Fibroblast of skin of left quadriceps (primary cell): ENCODE data around the gene ABHD17B.
A peak's percentile ranks its signal among the peaks of the same experiment; 100 is the strongest.
"Not testable (repeated sequence)": the region's sequence is repeated elsewhere in the genome, so short reads cannot be mapped to it uniquely, and the experiment has no call there.

Experiments used
- DNase-seq, 2 experiments: peaks; one replicate each; pipeline ENCODE4 v3.0.0-alpha.2; 2013; ENCODE audit warnings: low read depth in 2 of 2

ABHD17B gene

GRCh38 chr9:71916834-71917534 is 6.0 kb upstream of the ABHD17B start:
- DNase-seq: no peak

GRCh38 chr9:71915495-71915894 is 4.5 kb upstream of the ABHD17B start:
- DNase-seq: no peak

GRCh38 chr9:71911908-71912335 is 929 bp upstream of the ABHD17B start:
- peak; percentile 34 to 35 for DNase-seq

GRCh38 chr9:71910650-71911060 is 338 bp downstream of the ABHD17B start:
- DNase-seq: no peak

DNA sequence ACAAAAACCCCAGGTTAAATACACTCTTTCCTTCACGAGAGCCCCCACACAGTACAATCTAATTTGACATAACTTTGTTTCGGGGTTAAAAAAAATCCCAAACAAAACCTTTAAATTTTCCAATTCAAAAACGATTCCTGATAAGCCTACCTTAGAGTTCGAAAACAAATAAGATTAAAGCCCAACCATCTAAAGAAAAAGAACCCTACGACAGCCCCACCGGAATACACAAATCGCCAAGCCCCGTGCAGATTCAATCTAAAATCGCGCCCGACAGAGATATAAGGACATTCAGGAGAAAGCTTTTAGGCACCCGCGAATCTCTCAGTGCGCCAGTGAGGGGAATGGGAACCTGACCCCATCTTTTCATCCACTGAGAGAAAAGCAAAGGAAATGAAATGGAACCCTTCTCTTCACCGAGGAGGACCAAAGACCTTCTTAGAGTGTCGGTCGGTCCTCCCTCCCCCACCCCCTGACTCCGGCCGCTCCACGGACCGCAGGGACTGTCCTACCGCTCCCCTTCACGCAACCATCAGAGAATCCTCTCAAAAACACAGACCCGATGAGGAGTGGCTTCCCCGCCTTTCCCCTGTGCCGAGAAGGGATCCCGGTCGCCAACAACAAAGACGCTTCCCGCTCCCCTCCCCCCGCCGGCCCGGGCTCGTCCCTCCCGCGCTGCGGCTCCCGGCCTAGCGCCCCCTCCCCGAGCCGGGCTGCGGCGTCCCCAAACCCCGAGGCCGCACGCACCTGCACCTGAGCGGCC is 925 bp downstream of the ABHD17B start:
- DNase-seq: no peak

DNA sequence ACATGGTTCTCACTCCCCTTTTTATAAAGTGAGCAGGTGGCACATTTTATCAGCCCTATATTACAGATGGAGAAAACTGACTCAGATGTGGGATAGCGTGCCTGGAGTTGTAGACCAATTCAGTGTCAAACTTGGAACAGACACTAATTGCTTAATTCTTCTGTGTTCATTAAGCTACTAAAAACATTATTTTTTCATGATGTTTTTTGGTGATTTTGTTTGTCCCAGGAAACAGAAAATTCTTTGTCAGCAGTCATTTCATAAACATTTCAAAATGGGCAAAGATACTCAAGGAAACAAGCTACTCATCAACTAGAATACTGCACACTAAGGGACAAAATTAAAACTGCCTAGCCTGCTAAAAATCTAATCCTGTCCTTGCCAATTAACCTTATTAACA is 2.2 kb downstream of the ABHD17B start:
- DNase-seq: no peak

- DNase-seq: no peak
Observed at GRCh38 chr9:71904076-71904475, 6.9 kb downstream of the ABHD17B start.

- DNase-seq: no peak
Observed at GRCh38 chr9:71901695-71902597, 9.0 kb downstream of the ABHD17B start.

GRCh38 chr9:71898756-71899155 is 12.2 kb downstream of the ABHD17B start:
- DNase-seq: not testable (repeated sequence)

DNA sequence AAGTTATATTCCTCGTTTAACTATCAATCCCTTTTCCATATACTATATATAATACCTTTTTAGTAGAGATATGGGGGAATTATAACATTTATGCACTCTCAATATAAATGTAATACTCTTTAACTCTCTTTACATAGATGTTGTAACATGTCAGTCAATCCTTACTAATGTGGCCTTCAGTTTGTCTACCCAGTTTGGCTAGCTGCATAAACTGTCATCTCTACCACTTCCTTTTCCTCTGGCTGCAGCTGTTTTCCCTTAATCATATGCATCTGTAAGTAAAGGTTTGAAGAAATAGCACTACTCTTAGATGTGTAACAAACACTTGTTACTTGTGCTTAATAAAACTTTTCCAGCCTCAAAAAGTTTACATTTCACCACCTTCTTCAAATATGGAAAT is 13.4 kb downstream of the ABHD17B start:
- DNase-seq: no peak

DNA sequence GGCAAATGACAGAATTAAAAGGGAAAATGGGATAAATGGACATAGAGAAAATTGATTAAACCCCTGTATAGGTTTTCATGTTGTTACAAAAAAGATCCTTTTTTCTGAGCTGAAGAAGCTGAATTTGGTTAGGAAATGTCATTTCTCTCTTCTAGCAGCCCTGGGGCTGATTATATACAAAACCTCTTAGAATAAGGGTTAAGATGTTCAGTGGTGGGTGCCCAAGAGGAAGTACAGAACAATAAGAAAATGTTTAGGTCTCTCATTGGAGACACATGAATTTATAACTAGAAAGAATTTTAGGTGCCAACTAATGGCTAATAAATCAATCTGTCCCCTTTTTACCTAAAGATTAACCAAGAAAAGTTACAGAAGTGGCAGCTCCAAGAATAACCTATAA is 14.2 kb downstream of the ABHD17B start:
- no peak for DNase-seq

DNA sequence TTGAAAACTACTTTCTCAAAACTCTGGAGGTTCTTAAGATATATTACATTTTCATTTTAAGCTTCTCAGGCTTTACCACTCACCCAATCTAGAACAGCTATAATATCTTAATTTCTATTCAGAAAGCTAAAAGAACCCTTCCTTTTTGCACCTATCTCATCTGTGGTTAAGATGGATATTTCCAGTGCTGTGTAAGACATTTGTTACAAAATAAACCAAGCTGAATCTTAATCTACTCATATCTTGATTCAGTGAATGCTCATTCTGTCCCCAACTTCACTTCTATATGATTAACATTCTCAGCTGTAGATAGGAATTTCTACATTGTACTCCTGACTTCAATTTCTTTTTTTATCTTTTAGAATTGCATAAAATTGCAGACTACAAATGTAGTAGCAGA is 15.0 kb downstream of the ABHD17B start:
- DNase-seq: no peak

GRCh38 chr9:71895117-71895516 is 15.9 kb downstream of the ABHD17B start:
- no peak for DNase-seq

DNA sequence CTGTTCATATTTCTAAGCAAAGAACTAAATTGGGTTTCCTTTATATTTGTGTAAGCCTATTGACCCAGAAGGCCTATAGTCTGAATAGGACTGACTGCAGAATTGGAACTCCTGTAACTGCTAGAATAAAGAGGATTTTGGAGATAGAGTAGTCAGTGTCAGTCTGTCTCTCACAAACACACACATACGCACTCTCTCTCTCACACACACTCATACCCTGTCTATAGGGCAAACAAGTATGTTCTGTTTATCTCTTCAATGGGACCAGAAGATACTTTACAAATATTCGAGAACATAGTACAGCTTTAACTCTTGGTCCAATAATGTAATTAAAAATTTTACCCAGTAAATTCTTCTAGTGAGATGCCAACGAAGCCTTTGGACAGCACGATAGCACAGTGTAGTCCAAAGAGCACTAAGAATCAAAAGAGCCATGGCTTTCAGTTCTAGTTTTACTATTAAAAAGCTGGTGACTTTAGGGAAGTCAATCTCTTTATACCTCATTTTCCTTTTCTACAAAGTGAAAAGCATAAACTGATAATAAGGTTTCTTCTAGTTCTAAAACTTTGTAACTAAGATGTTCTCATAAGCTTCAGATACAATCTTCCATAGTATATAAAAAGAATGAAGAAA is 19.3 kb downstream of the ABHD17B start:
- DNase-seq: no peak

- DNase-seq: no peak
Observed at GRCh38 chr9:71890042-71890679, 20.8 kb downstream of the ABHD17B start.

GRCh38 chr9:71887362-71887761 is 23.6 kb downstream of the ABHD17B start:
- no peak for DNase-seq

DNA sequence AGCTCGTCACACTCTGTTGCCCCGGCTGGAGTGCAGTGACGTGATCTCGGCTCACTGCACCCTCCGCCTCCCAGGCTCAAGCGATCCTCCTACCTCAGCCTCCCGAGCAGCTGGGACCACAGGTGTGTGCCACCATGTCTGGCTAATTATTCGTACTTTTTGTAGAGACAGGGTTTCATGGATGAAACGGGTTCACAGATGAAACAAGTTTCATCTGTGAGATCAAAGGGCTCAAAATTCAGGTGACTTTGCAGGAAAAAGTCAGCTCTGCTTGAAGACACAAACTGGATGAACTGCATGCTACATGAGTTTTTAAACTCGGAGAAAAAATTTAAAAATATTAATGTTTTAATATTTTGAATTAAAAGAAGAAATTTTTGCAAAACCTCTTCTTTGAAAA is 24.5 kb downstream of the ABHD17B start:
- no peak for DNase-seq

GRCh38 chr9:71886015-71886414 is 25.0 kb downstream of the ABHD17B start:
- no peak for DNase-seq

GRCh38 chr9:71885467-71885866 is 25.5 kb downstream of the ABHD17B start:
- no peak for DNase-seq

DNA sequence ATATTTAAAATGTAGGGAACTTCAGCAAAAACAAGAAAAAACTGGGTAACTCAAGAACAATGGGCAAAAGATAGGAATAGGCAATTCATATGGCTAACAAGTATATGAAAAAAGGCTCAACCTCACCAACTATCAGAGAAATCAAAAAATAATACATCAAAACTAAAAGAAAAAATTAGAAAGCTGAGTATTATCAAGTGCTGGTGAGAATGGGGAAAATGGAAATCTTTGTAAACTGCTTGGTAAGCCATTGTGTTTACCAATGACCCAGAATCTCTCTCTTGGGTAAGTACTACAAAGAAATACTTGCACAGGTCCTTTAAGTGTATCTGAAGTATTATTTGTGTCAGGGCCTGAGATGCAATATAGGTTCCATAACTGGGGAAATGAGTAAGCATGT is 27.0 kb downstream of the ABHD17B start:
- no peak for DNase-seq

GRCh38 chr9:71879644-71880174 is 31.3 kb downstream of the ABHD17B start:
- no peak for DNase-seq
